Epidermal melanocyte (primary cell): Measurements from ENCODE around the gene PCDHA6.
"Not testable (repeated sequence)": the region's sequence is repeated elsewhere in the genome, so short reads cannot be mapped to it uniquely, and the experiment has no call there.

Experiments
- DNase-seq: peaks from one replicate; pipeline ENCODE4 v3.0.0; 2011; ENCODE audit warnings: low spot score; ENCODE audit not compliant: insufficient read length

PCDHA6 gene

DNA sequence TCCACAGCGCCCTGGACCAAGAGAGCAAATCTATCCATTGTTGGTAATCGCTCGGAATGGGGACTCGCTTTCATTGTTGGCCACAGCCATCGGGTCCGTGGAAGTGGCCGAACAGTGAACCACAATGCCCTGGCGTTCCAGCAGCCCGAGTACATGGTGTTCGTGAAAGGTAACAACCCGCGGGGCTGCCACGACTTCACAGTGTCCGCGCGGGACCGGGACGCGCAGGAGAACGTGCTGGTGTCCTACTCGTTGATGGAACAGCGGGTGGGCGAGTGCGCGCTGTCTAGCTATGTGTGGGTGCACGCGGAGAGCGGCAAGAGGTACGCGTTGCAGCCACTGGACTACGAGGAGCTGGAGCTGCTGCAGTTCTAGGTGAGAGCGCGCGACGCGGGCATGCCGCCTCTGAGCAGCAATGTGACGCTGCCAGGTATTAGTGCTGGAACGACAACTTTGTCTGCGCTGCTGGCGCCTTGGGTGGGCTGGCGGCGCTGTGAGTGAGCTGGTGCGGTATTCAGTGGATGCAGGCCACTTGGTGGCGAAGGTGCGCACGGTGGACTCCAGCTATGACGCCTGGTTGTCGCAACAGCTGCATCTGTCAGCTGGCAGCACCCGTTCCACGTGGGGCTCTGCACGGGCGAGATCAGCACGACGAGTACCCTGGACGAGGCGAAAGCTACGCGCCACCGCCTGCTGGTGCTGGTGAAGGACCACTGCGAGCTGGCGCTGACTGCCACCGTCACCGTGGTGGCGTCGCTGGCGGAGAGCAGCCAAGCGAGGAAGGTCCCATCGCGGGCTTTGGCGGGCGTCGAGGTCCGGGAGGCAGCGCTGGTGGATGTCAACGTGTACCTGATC is 34.9 kb downstream of the PCDHA6 start:
- no peak for DNase-seq

DNA sequence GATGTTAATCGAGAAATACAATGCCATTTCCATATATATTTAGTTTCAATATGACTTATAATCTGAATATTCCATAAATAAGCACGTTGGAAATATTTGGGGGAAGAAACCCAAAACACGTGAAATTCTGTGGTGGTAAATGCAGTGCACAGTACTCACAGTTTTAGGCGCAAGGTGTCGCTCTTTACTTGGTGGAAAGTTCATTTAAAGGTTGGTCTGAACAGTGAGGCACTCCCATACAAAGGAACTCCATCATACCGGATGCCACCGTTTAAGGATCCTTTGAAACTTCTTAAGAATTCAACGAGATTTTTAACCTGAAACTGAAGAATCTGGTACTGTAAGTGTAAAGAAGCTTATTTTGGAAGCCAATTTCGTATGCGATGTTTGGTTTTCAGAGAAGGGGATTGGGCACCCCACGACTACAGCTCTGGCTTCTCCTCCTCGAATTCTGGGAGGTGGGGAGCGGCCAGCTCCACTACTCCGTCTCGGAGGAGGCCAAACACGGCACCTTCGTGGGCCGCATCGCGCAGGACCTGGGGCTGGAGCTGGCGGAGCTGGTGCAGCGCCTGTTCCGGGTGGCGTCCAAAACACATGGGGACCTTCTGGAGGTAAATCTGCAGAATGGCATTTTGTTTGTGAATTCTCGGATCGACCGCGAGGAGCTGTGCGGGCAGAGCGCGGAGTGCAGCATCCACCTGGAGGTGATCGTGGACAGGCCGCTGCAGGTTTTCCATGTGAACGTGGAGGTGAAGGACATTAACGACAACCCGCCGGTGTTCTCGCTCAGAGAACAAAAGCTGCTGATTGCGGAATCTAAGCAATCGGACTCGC is 41.2 kb downstream of the PCDHA6 start, which contains the start of gene PCDHA11:
PCDHA11 (plus strand) TSS at position 237 of the 834 bp plus-strand sequence; CDS start at position 384, 147 bp downstream.
- no peak for DNase-seq

- DNase-seq = no peak
Measured at GRCh38 chr5:140869555-140869886, 41.8 kb downstream of the PCDHA6 start.

GRCh38 chr5:140870221-140871201 is 42.8 kb downstream of the PCDHA6 start:
- no peak for DNase-seq

DNA sequence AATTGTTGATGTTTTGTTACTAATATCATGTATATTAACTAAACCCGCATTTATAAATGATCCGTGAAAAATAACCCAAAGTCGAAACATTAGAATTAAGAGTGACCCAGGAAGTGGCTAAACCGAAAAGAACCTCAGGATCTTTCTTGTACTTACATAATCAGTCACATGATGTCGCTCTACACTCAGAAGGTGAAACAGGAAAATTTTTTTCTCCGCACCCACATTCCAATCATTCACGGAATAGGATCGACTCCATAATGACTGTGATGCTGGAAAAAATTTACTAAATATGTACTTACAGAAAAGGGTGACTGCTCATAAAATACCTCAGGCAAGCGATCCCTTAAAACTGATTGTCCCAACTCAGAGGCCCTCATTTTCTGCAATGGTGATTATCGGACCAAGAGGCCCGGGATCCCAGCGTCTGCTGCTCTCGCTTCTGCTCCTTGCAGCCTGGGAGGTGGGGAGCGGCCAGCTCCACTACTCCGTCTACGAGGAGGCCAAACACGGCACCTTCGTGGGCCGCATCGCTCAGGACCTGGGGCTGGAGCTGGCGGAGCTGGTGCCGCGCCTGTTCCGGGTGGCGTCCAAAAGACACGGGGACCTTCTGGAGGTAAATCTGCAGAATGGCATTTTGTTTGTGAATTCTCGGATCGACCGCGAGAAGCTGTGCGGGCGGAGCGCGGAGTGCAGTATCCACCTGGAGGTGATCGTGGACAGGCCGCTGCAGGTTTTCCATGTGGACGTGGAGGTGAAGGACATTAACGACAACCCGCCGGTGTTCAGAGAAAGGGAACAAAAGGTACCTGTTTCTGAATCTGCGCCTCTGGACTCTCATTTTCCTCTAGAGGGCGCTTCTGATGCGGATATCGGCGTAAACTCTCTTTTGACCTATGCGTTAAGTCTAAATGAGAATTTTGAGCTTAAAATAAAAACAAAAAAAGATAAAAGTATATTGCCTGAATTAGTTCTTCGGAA is 47.6 kb downstream of the PCDHA6 start, which contains the start of gene PCDHA12:
PCDHA12 (plus strand) TSS at position 224 of the 981 bp plus-strand sequence; CDS start at position 389, 165 bp downstream.
- DNase-seq = no peak

DNA sequence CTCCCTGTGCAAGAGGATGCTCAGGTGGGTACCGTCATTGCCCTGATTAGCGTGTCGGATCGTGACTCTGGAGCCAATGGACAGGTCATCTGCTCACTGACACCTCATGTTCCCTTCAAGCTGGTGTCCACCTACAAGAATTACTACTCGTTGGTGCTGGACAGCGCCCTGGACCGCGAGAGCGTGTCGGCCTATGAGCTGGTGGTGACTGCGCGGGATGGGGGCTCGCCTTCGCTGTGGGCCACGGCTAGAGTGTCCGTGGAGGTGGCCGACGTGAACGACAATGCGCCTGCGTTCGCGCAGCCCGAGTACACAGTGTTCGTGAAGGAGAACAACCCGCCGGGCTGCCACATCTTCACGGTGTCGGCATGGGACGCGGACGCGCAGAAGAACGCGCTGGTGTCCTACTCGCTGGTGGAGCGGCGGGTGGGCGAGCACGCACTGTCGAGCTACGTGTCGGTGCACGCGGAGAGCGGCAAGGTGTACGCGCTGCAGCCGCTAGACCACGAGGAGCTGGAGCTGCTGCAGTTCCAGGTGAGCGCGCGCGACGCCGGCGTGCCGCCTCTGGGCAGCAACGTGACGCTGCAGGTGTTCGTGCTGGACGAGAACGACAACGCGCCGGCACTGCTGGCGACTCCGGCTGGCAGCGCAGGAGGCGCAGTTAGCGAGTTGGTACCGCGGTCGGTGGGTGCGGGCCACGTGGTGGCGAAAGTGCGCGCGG is 48.9 kb downstream of the PCDHA6 start:
- DNase-seq = not testable (repeated sequence)

DNA sequence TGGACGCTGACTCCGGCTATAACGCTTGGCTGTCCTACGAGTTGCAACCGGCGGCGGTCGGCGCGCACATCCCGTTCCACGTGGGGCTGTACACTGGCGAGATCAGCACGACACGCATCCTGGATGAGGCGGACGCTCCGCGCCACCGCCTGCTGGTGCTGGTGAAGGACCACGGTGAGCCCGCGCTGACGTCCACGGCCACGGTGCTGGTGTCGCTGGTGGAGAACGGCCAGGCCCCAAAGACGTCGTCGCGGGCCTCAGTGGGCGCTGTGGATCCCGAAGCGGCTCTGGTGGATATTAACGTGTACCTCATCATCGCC is 49.5 kb downstream of the PCDHA6 start:
- no peak for DNase-seq
